HG03159 (cell line): ENCODE data around the gene DGKG.

Experiments
- ATAC-seq: cut with Tn5 transposase; IDR thresholded peaks from one replicate; pipeline ENCODE4 v1.9.1; 2021; ENCODE audit warnings: mild to moderate bottlenecking, moderate library complexity; ENCODE audit not compliant: unreplicated experiment

The DGKG gene

GRCh38 chr3:186280737-186281136 is 81.3 kb downstream of the DGKG start:
- ATAC-seq = no peak

DNA sequence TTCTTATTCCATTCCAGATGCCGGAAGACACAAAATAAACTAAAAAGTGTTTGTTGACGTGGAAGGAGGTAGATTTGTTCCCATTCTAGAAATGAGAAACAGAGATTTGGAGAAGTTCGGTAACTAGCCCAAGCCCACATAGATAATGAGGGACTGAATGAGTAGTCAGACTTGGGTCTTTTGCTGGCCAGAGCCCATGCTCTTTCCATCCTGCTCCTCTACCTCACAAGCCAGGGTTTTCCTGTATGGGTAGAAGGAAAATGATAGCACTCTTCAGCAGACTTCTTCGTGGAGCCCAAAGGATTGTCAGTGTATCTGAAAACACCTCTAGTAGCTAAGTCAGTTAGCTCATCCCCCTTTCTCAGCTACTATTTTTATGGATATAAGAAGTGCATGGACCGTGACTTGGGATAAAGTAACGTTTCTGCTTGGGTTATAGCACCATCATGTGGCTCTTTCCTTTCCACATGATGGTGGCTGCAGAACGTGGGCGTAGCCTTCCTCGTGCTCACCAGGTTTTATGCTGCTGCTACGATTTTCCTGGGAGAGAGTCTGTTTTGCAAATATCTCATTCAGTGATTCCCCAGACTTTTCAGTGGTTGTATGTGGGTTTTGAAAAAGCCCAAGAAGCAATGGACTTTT is 84.6 kb downstream of the DGKG start:
- no peak for ATAC-seq

DNA sequence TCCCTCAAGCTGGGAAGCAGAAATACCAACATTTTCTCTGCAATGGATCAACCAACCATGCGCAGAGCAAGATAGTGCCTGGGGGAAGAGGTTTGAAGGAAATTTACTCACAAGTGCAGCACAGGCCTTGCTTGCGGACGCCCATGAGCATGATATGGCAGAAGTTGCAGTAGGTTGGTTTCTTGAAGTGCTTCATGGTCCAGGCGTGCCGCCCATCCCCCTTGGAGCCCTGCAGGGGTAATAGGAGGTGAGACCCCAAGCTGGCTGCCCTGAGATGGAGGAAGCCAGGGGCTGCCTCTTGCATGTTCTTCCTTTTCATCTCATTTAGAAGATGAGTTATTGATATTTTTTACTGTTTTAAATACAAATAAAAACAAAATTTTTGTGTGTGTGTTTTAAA is 86.6 kb downstream of the DGKG start:
- no peak for ATAC-seq

- no peak for ATAC-seq
Measured at GRCh38 chr3:186273586-186273985, 88.4 kb downstream of the DGKG start.

GRCh38 chr3:186270701-186271100 is 91.3 kb downstream of the DGKG start:
- ATAC-seq = no peak

- no peak for ATAC-seq
Measured at GRCh38 chr3:186268616-186269448, 93.2 kb downstream of the DGKG start.

DNA sequence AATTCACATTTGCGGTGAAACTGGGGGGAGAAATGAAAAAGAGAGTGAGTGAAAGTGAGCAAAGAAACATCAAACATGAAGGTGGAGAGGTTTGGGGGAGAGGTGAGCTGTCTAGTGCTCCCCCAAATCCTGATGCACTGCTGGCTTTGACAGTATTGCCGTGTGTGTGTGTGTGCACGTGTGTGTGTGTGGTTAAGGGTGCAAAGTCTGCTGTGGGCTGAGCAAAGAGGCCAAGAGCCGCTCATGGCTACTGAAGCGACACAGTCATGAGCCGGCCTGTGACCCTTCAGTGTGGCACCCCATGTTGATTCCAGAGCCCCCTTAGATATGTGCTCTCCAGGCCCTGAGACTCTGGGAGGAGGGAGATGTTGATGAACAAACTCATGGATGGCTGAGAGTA is 94.3 kb downstream of the DGKG start:
- ATAC-seq = no peak

DNA sequence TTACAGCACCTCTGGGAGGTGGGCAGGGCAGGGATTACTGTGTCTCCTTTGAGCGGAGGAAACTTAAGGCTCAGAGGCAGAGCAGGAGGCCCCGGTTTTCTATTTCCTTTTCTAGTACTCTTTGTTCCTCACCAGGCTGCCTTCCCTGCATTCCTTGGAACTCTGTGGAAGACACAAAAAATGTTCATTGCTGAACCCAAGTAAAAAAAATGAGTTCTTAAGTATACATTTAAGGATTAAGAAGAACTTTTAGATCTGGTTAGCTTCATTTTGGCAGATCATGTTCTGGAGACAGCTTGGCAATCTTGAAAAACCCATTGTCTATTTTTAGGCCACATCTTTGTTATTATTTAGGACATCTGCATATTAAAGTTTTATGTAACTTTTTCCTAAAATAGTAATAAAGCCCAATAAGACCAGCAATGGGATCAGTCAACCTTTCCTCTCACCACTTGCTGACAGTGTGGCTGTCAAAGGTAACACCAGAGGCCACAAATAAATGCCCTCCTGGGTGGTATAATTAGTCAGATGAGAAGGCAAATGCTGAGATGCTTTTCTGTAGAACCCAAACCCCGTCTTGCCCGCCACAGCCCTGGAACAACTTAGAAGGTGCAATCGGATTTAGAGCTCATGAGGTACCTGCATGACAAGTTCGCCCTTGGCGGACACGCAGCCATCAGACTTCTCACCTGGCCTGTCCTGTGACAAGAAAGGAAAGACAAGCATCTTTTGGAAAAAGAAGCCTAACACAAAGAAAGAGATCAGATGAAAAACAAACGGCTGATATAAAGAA is 97.2 kb downstream of the DGKG start:
- ATAC-seq = no peak

DNA sequence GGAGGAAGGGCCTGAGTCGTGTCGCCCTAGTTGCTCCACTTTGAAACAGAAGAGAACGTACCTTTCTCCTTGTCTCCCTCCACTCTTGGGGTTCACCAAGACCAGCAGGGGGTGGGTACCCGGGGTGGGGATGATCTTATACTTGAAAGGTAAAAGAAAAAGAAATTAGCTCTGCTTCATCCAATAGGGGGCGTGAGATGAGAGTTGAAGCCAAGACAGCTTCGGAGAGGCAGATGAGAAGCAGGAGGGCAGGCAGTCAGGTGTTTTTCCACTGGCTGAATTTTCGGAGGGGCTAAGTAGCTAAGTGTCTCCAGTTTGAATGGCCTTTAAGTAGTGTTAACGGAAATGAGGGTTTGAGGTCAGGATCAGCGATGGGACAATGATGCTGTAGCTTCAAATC is 100.4 kb downstream of the DGKG start:
- no peak for ATAC-seq

GRCh38 chr3:186260726-186261125 is 101.3 kb downstream of the DGKG start:
- ATAC-seq = no peak

DNA sequence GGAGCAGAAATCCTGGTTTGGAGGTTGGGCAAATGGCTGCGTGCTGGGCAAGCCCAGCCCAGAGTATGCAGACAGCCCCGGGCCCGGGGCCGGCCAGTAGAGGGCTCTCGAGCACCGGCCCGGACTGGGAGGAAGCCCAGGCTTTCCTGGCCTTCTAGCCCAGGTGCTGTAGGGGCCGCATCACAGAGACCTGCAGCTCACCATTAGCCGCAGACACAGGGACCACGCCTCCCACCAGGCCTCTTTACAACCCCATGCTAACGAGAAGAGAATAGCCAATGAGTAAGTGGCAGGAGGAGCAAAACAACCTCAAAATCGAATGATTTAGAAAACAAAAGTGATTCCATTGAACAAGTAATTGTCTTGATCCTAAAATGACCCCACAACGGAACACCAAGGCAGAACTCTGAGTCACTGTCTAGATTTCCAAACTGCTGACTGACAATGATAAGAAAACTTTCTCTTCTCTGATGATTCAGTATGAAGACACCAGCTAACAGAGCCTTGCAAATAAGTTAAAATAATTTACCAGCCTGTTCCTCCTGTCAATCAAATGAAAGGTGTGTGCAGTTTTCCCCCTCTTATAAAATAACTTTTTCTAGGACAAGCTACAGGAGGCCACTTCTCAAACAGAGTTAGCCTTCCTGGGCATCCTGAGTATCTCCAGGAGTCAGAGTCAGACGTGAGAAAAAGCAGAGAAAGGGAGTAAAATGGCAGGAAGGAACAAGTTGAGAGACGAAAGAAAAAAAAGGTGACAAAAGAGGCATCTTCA is 102.2 kb downstream of the DGKG start:
- ATAC-seq = peak; percentile 63

GRCh38 chr3:186258968-186259367 is 103.1 kb downstream of the DGKG start:
- ATAC-seq = no peak

DNA sequence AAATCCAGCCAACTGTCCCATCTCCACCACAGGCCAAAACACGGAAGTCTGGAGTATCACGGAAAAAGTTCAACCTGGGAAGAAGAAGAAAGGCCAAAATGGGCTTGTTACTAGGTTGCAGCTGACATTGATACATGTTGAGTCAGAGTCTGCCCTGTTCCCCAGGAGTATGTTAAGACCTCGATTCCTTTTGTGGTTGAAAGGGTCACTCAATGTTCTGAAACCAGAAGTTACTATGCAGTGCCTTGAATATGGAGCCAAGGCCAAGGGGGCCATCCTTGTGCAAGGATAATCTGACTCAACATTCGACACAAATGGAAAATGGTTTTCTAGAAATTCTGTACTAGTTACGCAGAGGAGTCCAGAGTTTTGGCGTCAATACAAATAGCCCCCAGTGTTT is 104.2 kb downstream of the DGKG start:
- no peak for ATAC-seq

GRCh38 chr3:186255703-186256331 is 106.2 kb downstream of the DGKG start:
- peak; percentile 38 for ATAC-seq

- ATAC-seq = peak; percentile 60
Measured at GRCh38 chr3:186254676-186255650, 107.1 kb downstream of the DGKG start.

- ATAC-seq = no peak
Measured at GRCh38 chr3:186251948-186252619, 110.0 kb downstream of the DGKG start.

DNA sequence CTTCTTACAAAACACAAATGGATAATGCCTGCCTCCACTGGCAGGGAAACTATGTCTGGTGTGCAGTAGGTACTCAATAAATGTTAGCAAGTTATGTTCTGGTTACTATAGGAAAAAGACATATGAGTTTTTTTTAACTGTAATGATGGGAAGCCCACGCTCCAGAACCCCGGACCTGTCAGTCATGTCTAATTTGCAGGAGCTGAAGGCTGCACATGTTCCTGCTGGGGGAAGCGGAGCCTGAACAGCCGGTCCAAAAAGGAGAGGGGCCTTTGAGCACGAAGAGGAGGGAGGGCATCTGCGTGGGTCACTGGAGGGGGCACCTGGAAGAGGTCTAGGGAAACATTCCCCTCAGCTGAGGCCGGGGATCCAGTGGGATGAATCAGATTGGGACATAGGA is 113.2 kb downstream of the DGKG start:
- ATAC-seq = no peak
